Activated CD4-positive, CD25-positive, alpha-beta regulatory T cell treated with anti-CD3 and anti-CD28 coated beads, Interleukin-2, amount 50 U/mL, for 24 hours (primary cell): ENCODE measurements around the gene RASL10B.
A peak's percentile ranks its signal among the peaks of the same experiment; 100 is the strongest.

Experiments used
- ATAC-seq, 2 donors: fragments of 150-1000 bp; cut with Tn5 transposase; one replicate each; pipeline ENCODE4 v1.10.0; 2021; ENCODE audit warnings: mild to moderate bottlenecking in 1 of 2, moderate library complexity in 1 of 2

Gene RASL10B

GRCh38 chr17:35766489-35766877 is 35.0 kb downstream of the RASL10B start:
- no peak for ATAC-seq

GRCh38 chr17:35766903-35767510 is 35.6 kb downstream of the RASL10B start:
- no peak for ATAC-seq

GRCh38 chr17:35768797-35769196 is 37.4 kb downstream of the RASL10B start:
- no peak for ATAC-seq

- ATAC-seq, result no peak
These were observed 38.6 kb downstream of the RASL10B start for GRCh38 chr17:35769895-35770486.

- ATAC-seq, result no peak
These were observed 41.7 kb downstream of the RASL10B start for GRCh38 chr17:35773129-35773528.

GRCh38 chr17:35773679-35774425 is 42.4 kb downstream of the RASL10B start:
- no peak for ATAC-seq

GRCh38 chr17:35774499-35774898 is 43.1 kb downstream of the RASL10B start:
- no peak for ATAC-seq

- no peak for ATAC-seq
These were observed 43.6 kb downstream of the RASL10B start for GRCh38 chr17:35775039-35775438.

GRCh38 chr17:35775583-35775982 is 44.1 kb downstream of the RASL10B start:
- no peak for ATAC-seq

- ATAC-seq, result no peak
These were observed 47.3 kb downstream of the RASL10B start for GRCh38 chr17:35778641-35779196.

- ATAC-seq, result no peak
These were observed 49.5 kb downstream of the RASL10B start for GRCh38 chr17:35780950-35781349.

- no peak for ATAC-seq
These were observed 53.5 kb downstream of the RASL10B start for GRCh38 chr17:35784895-35785294.

GRCh38 chr17:35786941-35787432 is 55.5 kb downstream of the RASL10B start:
- ATAC-seq, result no peak

- ATAC-seq, result peak; percentile 20 to 35
These were observed 57.3 kb downstream of the RASL10B start for GRCh38 chr17:35788477-35789368.

GRCh38 chr17:35790841-35791240 is 59.4 kb downstream of the RASL10B start:
- ATAC-seq, result no peak

- no peak for ATAC-seq
These were observed 60.4 kb downstream of the RASL10B start for GRCh38 chr17:35791681-35792350.
